A673 (cell line): ENCODE results near the gene CBFA2T3.

Experiments used
- CTCF ChIP-seq: fragments of 300-800, 200-600 bp; sonication (generic); conservative IDR thresholded peaks from 2 replicates; pipeline ENCODE4 v1.5.1; 2017; ENCODE audit warnings: low read depth, mild to moderate bottlenecking, antibody characterized with exemption, low read length, moderate library complexity, mixed read lengths
- EZH2 ChIP-seq: fragments of 200-600 bp; sonication (generic); IDR thresholded peaks from 2 replicates; pipeline ENCODE4 v1.6.1; 2017; ENCODE audit warnings: borderline replicate concordance, low read depth, mild to moderate bottlenecking, mixed read lengths, antibody characterized with exemption, low read length; ENCODE audit not compliant: poor library complexity, severe bottlenecking

- TF ChIP-seq EZH2 (no peak), CTCF (no peak)
These were observed 119.9 kb downstream of the CBFA2T3 start, which contains the start of the genes GALNS and TRAPPC2L for GRCh38 chr16:88856828-88857727.
